ENCODE data around the gene BNC2.

- TF ChIP-seq, protein P1, sequence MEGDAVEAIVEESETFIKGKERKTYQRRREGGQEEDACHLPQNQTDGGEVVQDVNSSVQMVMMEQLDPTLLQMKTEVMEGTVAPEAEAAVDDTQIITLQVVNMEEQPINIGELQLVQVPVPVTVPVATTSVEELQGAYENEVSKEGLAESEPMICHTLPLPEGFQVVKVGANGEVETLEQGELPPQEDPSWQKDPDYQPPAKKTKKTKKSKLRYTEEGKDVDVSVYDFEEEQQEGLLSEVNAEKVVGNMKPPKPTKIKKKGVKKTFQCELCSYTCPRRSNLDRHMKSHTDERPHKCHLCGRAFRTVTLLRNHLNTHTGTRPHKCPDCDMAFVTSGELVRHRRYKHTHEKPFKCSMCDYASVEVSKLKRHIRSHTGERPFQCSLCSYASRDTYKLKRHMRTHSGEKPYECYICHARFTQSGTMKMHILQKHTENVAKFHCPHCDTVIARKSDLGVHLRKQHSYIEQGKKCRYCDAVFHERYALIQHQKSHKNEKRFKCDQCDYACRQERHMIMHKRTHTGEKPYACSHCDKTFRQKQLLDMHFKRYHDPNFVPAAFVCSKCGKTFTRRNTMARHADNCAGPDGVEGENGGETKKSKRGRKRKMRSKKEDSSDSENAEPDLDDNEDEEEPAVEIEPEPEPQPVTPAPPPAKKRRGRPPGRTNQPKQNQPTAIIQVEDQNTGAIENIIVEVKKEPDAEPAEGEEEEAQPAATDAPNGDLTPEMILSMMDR (IDR thresholded peaks at IDR 0.05; ENCODE audit: insufficient read depth, low read length): no peak
- TF ChIP-seq, protein P2, sequence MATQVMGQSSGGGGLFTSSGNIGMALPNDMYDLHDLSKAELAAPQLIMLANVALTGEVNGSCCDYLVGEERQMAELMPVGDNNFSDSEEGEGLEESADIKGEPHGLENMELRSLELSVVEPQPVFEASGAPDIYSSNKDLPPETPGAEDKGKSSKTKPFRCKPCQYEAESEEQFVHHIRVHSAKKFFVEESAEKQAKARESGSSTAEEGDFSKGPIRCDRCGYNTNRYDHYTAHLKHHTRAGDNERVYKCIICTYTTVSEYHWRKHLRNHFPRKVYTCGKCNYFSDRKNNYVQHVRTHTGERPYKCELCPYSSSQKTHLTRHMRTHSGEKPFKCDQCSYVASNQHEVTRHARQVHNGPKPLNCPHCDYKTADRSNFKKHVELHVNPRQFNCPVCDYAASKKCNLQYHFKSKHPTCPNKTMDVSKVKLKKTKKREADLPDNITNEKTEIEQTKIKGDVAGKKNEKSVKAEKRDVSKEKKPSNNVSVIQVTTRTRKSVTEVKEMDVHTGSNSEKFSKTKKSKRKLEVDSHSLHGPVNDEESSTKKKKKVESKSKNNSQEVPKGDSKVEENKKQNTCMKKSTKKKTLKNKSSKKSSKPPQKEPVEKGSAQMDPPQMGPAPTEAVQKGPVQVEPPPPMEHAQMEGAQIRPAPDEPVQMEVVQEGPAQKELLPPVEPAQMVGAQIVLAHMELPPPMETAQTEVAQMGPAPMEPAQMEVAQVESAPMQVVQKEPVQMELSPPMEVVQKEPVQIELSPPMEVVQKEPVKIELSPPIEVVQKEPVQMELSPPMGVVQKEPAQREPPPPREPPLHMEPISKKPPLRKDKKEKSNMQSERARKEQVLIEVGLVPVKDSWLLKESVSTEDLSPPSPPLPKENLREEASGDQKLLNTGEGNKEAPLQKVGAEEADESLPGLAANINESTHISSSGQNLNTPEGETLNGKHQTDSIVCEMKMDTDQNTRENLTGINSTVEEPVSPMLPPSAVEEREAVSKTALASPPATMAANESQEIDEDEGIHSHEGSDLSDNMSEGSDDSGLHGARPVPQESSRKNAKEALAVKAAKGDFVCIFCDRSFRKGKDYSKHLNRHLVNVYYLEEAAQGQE (IDR thresholded peaks at IDR 0.05; ENCODE audit: insufficient replicate concordance, low read depth): no peak
These were observed 242.1 kb downstream of the BNC2 start for GRCh38 chr9:16628413-16628812.
